Neural progenitor cell (in vitro differentiated cells): ENCODE measurements around the gene AMMECR1. TPM values are rescaled to one million over a fixed set of nuclear protein-coding genes. Genes with fewer than 3 reads are reported as not detected.

ENCODE experiments used
- DNase-seq: peaks from one replicate; pipeline ENCODE4 v3.0.0-alpha.2; 2016; ENCODE audit warnings: low spot score
- H2AFZ ChIP-seq: fragments of 200-600 bp; sonication (generic); replicated peaks from 2 replicates; pipeline ENCODE4 v1.6.1; 2016; ENCODE audit warnings: antibody characterized with exemption
- H3F3A ChIP-seq: fragments of 200-600 bp; sonication (generic); 2 replicates; pipeline ENCODE4 v1.6.1; 2016; ENCODE audit warnings: antibody characterized with exemption, low read depth
- H3K27ac ChIP-seq: fragments of 200-600 bp; sonication (generic); 2 replicates; pipeline ENCODE4 v1.5.1; 2016; ENCODE audit warnings: mild to moderate bottlenecking
- H3K27me3 ChIP-seq: fragments of 200-600 bp; sonication (generic); 2 replicates; pipeline ENCODE4 v1.6.1; 2016; ENCODE audit warnings: mild to moderate bottlenecking, moderate library complexity
- H3K36me3 ChIP-seq: fragments of 200-600 bp; sonication (generic); 2 replicates; pipeline ENCODE4 v1.5.1; 2016
- H3K4me1 ChIP-seq: fragments of 200-600 bp; sonication (generic); 2 replicates; pipeline ENCODE4 v1.6.1; 2016; ENCODE audit warnings: mixed run types
- H3K4me2 ChIP-seq: fragments of 200-600 bp; sonication (generic); 2 replicates; pipeline ENCODE4 v1.6.1; 2016
- H3K4me3 ChIP-seq: fragments of 200-600 bp; sonication (generic); 2 replicates; pipeline ENCODE4 v1.5.1; 2016
- H3K79me2 ChIP-seq: fragments of 200-600 bp; sonication (generic); 2 replicates; pipeline ENCODE4 v1.6.1; 2016; ENCODE audit warnings: low read depth
- H3K9ac ChIP-seq: fragments of 200-600 bp; sonication (generic); 2 replicates; pipeline ENCODE4 v1.6.1; 2016
- H3K9me3 ChIP-seq: fragments of 200-600 bp; sonication (generic); 2 replicates; pipeline ENCODE4 v1.5.1; 2016; ENCODE audit warnings: low read depth
- H4K20me1 ChIP-seq: fragments of 200-600 bp; sonication (generic); 2 replicates; pipeline ENCODE4 v1.6.1; 2016; ENCODE audit warnings: low read depth
- H3K27ac Mint-ChIP-seq: 3 replicates; pipeline ENCODE4 v1.8.0; 2021; ENCODE audit warnings: mixed read lengths
- H3K27me3 Mint-ChIP-seq: 2 replicates; pipeline ENCODE4 v1.8.0; 2022; ENCODE audit warnings: low read depth, mild to moderate bottlenecking, inconsistent platforms, moderate library complexity, mixed read lengths; ENCODE audit not compliant: insufficient read depth
- H3K36me3 Mint-ChIP-seq: 3 replicates; pipeline ENCODE4 v1.8.0; 2021; ENCODE audit warnings: mixed read lengths
- H3K4me1 Mint-ChIP-seq: 3 replicates; pipeline ENCODE4 v1.8.0; 2021; ENCODE audit warnings: mixed read lengths
- H3K4me3 Mint-ChIP-seq: 3 replicates; pipeline ENCODE4 v1.8.0; 2021; ENCODE audit warnings: mild to moderate bottlenecking, moderate library complexity, mixed read lengths
- H3K9me3 Mint-ChIP-seq: 3 replicates; pipeline ENCODE4 v1.8.0; 2020; ENCODE audit warnings: mixed read lengths
- EZH2 ChIP-seq: fragments of 200-600 bp; sonication (generic); IDR thresholded peaks from 2 replicates; pipeline ENCODE4 v1.6.1; 2017; ENCODE audit warnings: antibody characterized with exemption, mild to moderate bottlenecking, moderate library complexity
- EZH2phosphoT487 ChIP-seq: fragments of 200-600 bp; sonication (generic); IDR thresholded peaks from 2 replicates; pipeline ENCODE4 v1.6.1; 2017; ENCODE audit warnings: antibody characterized with exemption
- total RNA-seq: library from RNA; depleted of rRNA; stranded (reverse); fragments of >200 nt; gene quantifications from 2 replicates; pipeline ENCODE4 v1.2.3, GENCODE V29; 2015; ENCODE audit warnings: low replicate concordance
- TF ChIP-seq, protein P1 (sequence below): fragments of 200-600 bp; sonication (generic); IDR thresholded peaks from 2 replicates; pipeline ENCODE4 v1.5.1; 2017; ENCODE audit warnings: antibody characterized with exemption, mild to moderate bottlenecking

The AMMECR1 gene
- total RNA-seq, 1 donor from 2014 or later, result 20.3 TPM

DNA sequence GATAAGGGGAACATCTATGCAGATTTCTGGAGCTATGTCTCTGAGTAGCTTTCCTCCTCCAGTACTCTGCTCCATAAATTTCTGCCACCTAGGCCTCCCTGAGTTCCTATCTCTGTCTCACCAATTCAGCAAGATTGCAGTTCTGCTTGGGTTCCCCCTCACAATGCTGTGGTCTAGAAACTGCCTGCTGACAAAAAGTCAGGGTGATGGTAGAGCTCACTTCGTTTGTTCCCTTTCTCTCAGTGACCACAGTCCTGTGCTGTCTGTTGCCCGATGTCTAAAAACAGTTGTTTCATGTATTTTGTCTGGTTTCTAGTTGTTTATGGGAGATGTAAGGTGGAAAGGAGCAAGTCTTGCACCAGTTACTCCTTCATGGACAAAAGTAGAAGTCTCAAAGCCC lies 41.1 kb downstream of the AMMECR1 start:
- Mint-ChIP-seq H3K4me3 (no peak overlapping the region), H3K27me3 (no peaks in the 10 kb centered on the region), H3K36me3 (peaks cover 9% of the 10 kb centered on the region), H3K9me3 (peaks cover 12% of the 10 kb centered on the region), H3K4me1 (no peaks in the 10 kb centered on the region), H3K27ac (no peak overlapping the region)
- Histone ChIP-seq H3K9ac (no peak overlapping the region), H2AFZ (no peak overlapping the region), H4K20me1 (no peaks in the 10 kb centered on the region), H3K4me2 (no peak overlapping the region), H3F3A (no peaks in the 10 kb centered on the region), H3K9me3 (peaks cover 18% of the 10 kb centered on the region), H3K4me1 (no peaks in the 10 kb centered on the region), H3K27me3 (no peaks in the 10 kb centered on the region), H3K27ac (no peak overlapping the region), H3K4me3 (no peak overlapping the region), H3K36me3 (no peaks in the 10 kb centered on the region), H3K79me2 (no peaks in the 10 kb centered on the region)
- TF ChIP-seq EZH2phosphoT487 (no peak), EZH2 (no peak)
- DNase-seq, result no peak

DNA sequence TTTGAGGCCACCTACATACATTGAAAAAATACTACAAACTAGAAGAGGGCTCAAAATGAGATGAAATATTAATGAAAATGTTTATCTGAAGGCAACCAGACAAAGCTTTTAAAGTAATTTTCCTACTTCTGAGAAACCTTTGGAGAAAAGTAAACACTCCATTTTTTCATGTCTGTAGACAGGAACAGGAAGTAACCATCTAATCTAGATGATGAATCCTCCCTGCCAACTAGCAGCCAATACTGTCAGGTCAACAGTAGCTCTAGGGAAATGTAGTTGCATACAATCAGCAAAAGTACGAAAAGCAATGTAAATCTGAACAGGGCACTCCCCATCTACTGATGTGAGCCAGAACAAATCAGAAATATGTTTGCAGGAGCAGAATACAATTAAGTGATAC lies 49.0 kb downstream of the AMMECR1 start:
- Histone ChIP-seq H3K9ac (no peak overlapping the region), H4K20me1 (no peaks in the 10 kb centered on the region), H3K36me3 (no peaks in the 10 kb centered on the region), H3K4me2 (no peak overlapping the region), H3K79me2 (no peaks in the 10 kb centered on the region), H3K27ac (no peak overlapping the region), H3K27me3 (no peaks in the 10 kb centered on the region), H3K4me1 (no peaks in the 10 kb centered on the region), H3F3A (no peaks in the 10 kb centered on the region), H2AFZ (no peak overlapping the region), H3K9me3 (peaks cover 1% of the 10 kb centered on the region), H3K4me3 (no peak overlapping the region)
- Mint-ChIP-seq H3K27me3 (no peaks in the 10 kb centered on the region), H3K36me3 (peaks cover 7% of the 10 kb centered on the region), H3K9me3 (peaks cover 3% of the 10 kb centered on the region), H3K27ac (no peak overlapping the region), H3K4me1 (no peaks in the 10 kb centered on the region), H3K4me3 (no peak overlapping the region)
- TF ChIP-seq, protein P1, sequence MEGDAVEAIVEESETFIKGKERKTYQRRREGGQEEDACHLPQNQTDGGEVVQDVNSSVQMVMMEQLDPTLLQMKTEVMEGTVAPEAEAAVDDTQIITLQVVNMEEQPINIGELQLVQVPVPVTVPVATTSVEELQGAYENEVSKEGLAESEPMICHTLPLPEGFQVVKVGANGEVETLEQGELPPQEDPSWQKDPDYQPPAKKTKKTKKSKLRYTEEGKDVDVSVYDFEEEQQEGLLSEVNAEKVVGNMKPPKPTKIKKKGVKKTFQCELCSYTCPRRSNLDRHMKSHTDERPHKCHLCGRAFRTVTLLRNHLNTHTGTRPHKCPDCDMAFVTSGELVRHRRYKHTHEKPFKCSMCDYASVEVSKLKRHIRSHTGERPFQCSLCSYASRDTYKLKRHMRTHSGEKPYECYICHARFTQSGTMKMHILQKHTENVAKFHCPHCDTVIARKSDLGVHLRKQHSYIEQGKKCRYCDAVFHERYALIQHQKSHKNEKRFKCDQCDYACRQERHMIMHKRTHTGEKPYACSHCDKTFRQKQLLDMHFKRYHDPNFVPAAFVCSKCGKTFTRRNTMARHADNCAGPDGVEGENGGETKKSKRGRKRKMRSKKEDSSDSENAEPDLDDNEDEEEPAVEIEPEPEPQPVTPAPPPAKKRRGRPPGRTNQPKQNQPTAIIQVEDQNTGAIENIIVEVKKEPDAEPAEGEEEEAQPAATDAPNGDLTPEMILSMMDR, result no peak
- TF ChIP-seq EZH2, result no peak
- no peak for TF ChIP-seq EZH2phosphoT487
- no peak for DNase-seq

DNA sequence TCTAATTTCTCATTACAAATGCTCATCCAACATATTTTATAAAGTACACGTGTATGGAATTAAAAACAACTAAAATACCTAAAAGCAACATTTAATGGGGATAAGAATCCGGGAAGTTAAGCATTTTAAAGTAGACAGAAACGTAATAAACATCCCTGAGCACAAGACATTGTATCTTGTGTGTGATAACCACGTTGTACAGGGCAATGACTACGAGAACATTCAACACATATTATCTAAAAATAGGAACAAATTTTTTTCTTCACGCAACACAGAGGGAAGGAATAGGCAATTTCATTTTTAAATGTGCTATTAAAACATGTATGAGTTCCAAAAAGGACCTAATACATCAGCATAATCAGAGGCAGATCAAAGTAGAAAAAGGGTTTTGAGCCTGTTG lies 49.5 kb downstream of the AMMECR1 start:
- Histone ChIP-seq H3K4me1 (no peaks in the 10 kb centered on the region), H3K9ac (no peak overlapping the region)

DNA sequence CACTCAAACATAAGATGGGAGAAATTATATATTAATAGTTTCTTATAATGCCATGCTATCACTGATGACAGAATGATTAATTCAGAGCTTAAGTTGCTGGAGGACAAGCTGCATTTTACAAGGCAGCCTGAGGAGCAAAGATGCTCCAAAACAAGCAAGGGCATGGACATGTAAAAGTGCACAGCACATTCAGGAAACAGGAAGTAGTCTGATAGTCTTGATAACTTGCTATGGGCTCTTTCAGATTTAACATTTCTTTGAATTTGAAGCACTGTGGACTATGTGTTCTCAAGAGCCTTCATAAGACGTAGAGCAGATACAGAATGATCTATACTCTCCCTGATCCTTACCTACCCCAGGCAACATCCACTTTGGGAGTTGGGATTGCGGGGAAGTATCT lies 50.0 kb downstream of the AMMECR1 start:
- TF ChIP-seq EZH2phosphoT487, result no peak
- TF ChIP-seq EZH2, result no peak
- TF ChIP-seq, protein P1, result no peak
- no peaks in the 10 kb centered on the region for H3K79me2 ChIP-seq
- H3K27me3 ChIP-seq, result no peaks in the 10 kb centered on the region
- no peaks in the 10 kb centered on the region for H3K4me1 Mint-ChIP-seq
- H2AFZ ChIP-seq, result no peak overlapping the region
- DNase-seq, result no peak
- no peaks in the 10 kb centered on the region for H3K36me3 ChIP-seq
- H3K4me3 ChIP-seq, result no peak overlapping the region
- no peak overlapping the region for H3K4me2 ChIP-seq
- no peak overlapping the region for H3K4me3 Mint-ChIP-seq
- peaks cover 7% of the 10 kb centered on the region for H3K36me3 Mint-ChIP-seq
- no peaks in the 10 kb centered on the region for H3K27me3 Mint-ChIP-seq
- no peaks in the 10 kb centered on the region for H3K4me1 ChIP-seq
- H3K9ac ChIP-seq, result no peak overlapping the region
- no peaks in the 10 kb centered on the region for H4K20me1 ChIP-seq
- no peaks in the 10 kb centered on the region for H3F3A ChIP-seq
- H3K9me3 ChIP-seq, result no peaks in the 10 kb centered on the region
- H3K9me3 Mint-ChIP-seq, result peaks cover 3% of the 10 kb centered on the region
- H3K27ac Mint-ChIP-seq, result no peak overlapping the region
- no peak overlapping the region for H3K27ac ChIP-seq

More for the DNA sequence above, 49.5 kb downstream of the AMMECR1 start:
- TF ChIP-seq EZH2, result no peak
- TF ChIP-seq, protein P1, result no peak
- no peak for TF ChIP-seq EZH2phosphoT487
- H3K27me3 Mint-ChIP-seq, result no peaks in the 10 kb centered on the region
- peaks cover 3% of the 10 kb centered on the region for H3K9me3 Mint-ChIP-seq
- Histone ChIP-seq H2AFZ (no peak overlapping the region), H3K79me2 (no peaks in the 10 kb centered on the region), H3K4me2 (no peak overlapping the region), H3K4me3 (no peak overlapping the region), H3K9me3 (no peaks in the 10 kb centered on the region), H3K27ac (no peak overlapping the region), H3K36me3 (no peaks in the 10 kb centered on the region), H3K27me3 (no peaks in the 10 kb centered on the region), H4K20me1 (no peaks in the 10 kb centered on the region), H3F3A (no peaks in the 10 kb centered on the region)
- no peak for DNase-seq
- no peak overlapping the region for H3K4me3 Mint-ChIP-seq
- H3K4me1 Mint-ChIP-seq, result no peaks in the 10 kb centered on the region
- peaks cover 7% of the 10 kb centered on the region for H3K36me3 Mint-ChIP-seq
- no peak overlapping the region for H3K27ac Mint-ChIP-seq
